Stimulated activated CD8-positive, alpha-beta memory T cell treated with anti-CD3 and anti-CD28 coated beads, Interleukin-4, amount 100 ng/mL, for 48 hours (primary cell): ENCODE results near the gene SVIL.
"Not testable (repeated sequence)": the region's sequence is repeated elsewhere in the genome, so short reads cannot be mapped to it uniquely, and the experiment has no call there.

Experiments used
- DNase-seq: peaks from one replicate; pipeline ENCODE4 v3.0.0-alpha.2; 2020

Gene SVIL

GRCh38 chr10:29596826-29597225 is 37.9 kb downstream of the SVIL start:
- DNase-seq, result no peak

- no peak for DNase-seq
Observed at GRCh38 chr10:29596356-29596755, 38.4 kb downstream of the SVIL start.

- DNase-seq, result no peak
Observed at GRCh38 chr10:29595636-29596225, 39.0 kb downstream of the SVIL start.

- no peak for DNase-seq
Observed at GRCh38 chr10:29595146-29595545, 39.6 kb downstream of the SVIL start.

GRCh38 chr10:29591651-29591968 is 43.2 kb downstream of the SVIL start:
- no peak for DNase-seq

GRCh38 chr10:29590915-29591650 is 43.7 kb downstream of the SVIL start:
- DNase-seq, result no peak

- no peak for DNase-seq
Observed at GRCh38 chr10:29588629-29589421, 45.9 kb downstream of the SVIL start.

GRCh38 chr10:29587750-29588628 is 46.8 kb downstream of the SVIL start:
- DNase-seq, result not testable (repeated sequence)

- DNase-seq, result not testable (repeated sequence)
Observed at GRCh38 chr10:29587102-29587749, 47.5 kb downstream of the SVIL start.

GRCh38 chr10:29586509-29586908 is 48.3 kb downstream of the SVIL start:
- no peak for DNase-seq

- DNase-seq, result no peak
Observed at GRCh38 chr10:29585488-29585976, 49.2 kb downstream of the SVIL start.

- no peak for DNase-seq
Observed at GRCh38 chr10:29584436-29584835, 50.3 kb downstream of the SVIL start.

GRCh38 chr10:29583674-29584073 is 51.1 kb downstream of the SVIL start:
- no peak for DNase-seq

GRCh38 chr10:29582769-29583168 is 52.0 kb downstream of the SVIL start:
- DNase-seq, result not testable (repeated sequence)

GRCh38 chr10:29579455-29579970 is 55.3 kb downstream of the SVIL start:
- no peak for DNase-seq

- DNase-seq, result no peak
Observed at GRCh38 chr10:29578457-29578856, 56.3 kb downstream of the SVIL start.

- no peak for DNase-seq
Observed at GRCh38 chr10:29576681-29577080, 58.1 kb downstream of the SVIL start.

GRCh38 chr10:29575098-29575455 is 59.7 kb downstream of the SVIL start:
- no peak for DNase-seq

GRCh38 chr10:29574212-29575097 is 60.3 kb downstream of the SVIL start:
- DNase-seq, result not testable (repeated sequence)

- not testable (repeated sequence) for DNase-seq
Observed at GRCh38 chr10:29570248-29570647, 64.5 kb downstream of the SVIL start.

- no peak for DNase-seq
Observed at GRCh38 chr10:29569795-29570194, 65.0 kb downstream of the SVIL start.
